Activated CD4-positive, alpha-beta T cell treated with anti-CD3 and anti-CD28 coated beads, Interleukin-2, amount 10 ng/mL, durations not matched to agents 24 days and 14 days (primary cell): ENCODE results near the gene ARHGAP6. TPM values are rescaled to one million over a fixed set of nuclear protein-coding genes. Genes with fewer than 3 reads are reported as not detected.

Source experiments
- DNase-seq: peaks from one replicate; pipeline ENCODE4 v3.0.0; 2022
- H3K27ac Mint-ChIP-seq: one replicate; pipeline ENCODE4 v1.8.0; 2022; ENCODE audit warnings: mild to moderate bottlenecking, mixed read lengths
- H3K27me3 Mint-ChIP-seq: one replicate; pipeline ENCODE4 v1.8.0; 2022; ENCODE audit warnings: mixed read lengths
- H3K36me3 Mint-ChIP-seq: one replicate; pipeline ENCODE4 v1.8.0; 2022; ENCODE audit warnings: low read depth, mild to moderate bottlenecking, mixed read lengths
- H3K4me1 Mint-ChIP-seq: one replicate; pipeline ENCODE4 v1.8.0; 2021; ENCODE audit warnings: mixed read lengths
- H3K4me3 Mint-ChIP-seq: one replicate; pipeline ENCODE4 v1.8.0; 2022; ENCODE audit warnings: mild to moderate bottlenecking, moderate library complexity, mixed read lengths
- H3K9me3 Mint-ChIP-seq: one replicate; pipeline ENCODE4 v1.8.0; 2021; ENCODE audit warnings: mixed read lengths
- intact Hi-C: fragments of 100-400 bp; cut with micrococcal nuclease; formaldehyde crosslinking; loops from one replicate; pipeline ENCODE4 v1.15.1; 2023
- total RNA-seq: library from RNA; stranded (reverse); gene quantifications from 2 replicates; pipeline ENCODE4 v1.2.3, GENCODE V29; 2022

ARHGAP6 gene
- total RNA-seq, 1 donor from 2014 or later, result not detected

GRCh38 chrX:11445540-11445939, 220.2 kb downstream of the ARHGAP6 start:
- Mint-ChIP-seq H3K4me1 (no peaks in the 10 kb centered on the region), H3K36me3 (no peaks in the 10 kb centered on the region), H3K4me3 (no peak overlapping the region), H3K27ac (no peak overlapping the region), H3K27me3 (no peaks in the 10 kb centered on the region), H3K9me3 (no peaks in the 10 kb centered on the region)
- DNase-seq, result no peak
- intact Hi-C loops, result no loop called here

DNA sequence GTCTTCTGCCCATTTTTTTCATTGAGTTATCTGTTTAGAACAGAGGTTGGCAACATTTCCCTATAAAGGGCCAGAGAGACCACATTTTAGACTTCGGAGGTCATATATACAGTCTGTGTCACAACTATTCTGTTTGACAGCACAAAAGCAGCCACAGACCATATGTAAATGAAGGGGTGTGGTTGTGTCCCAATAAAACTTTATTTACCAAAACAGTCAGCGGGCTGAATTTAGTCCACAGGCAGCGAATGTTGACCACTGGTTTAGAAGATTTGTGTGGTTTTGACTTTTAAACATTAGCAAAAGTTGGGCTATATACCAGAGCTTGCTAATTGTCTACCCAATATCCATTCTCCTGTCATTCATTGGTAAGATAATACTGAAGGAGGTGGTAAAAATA, 221.7 kb downstream of the ARHGAP6 start:
- Mint-ChIP-seq H3K36me3 (no peaks in the 10 kb centered on the region), H3K27me3 (no peaks in the 10 kb centered on the region), H3K9me3 (no peaks in the 10 kb centered on the region), H3K4me3 (no peak overlapping the region), H3K27ac (no peak overlapping the region), H3K4me1 (no peaks in the 10 kb centered on the region)
- no peak for DNase-seq
- intact Hi-C loops, result no loop called here

DNA sequence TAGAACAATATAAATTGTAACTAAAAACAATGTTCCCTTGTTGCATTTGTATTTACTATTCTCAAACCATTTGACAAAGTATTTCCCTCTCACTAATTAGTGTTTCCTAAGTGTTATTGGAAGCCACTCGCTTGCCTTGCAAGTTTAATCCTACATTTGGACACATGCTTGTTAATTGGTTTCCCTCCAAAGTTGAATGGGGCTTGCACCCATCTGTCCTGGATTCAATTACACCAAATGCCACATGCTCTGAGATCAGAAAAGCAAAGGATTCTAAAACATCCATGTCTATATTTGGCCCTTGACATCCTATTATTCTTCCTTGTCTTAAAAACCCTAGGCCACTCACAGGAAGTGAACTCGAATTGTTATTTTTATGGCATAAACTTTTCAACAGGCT, 225.9 kb downstream of the ARHGAP6 start:
- Mint-ChIP-seq H3K27me3 (no peaks in the 10 kb centered on the region), H3K9me3 (no peaks in the 10 kb centered on the region), H3K27ac (no peak overlapping the region), H3K4me1 (no peaks in the 10 kb centered on the region), H3K36me3 (no peaks in the 10 kb centered on the region), H3K4me3 (no peak overlapping the region)
- intact Hi-C loops, result no loop called here
- no peak for DNase-seq

DNA sequence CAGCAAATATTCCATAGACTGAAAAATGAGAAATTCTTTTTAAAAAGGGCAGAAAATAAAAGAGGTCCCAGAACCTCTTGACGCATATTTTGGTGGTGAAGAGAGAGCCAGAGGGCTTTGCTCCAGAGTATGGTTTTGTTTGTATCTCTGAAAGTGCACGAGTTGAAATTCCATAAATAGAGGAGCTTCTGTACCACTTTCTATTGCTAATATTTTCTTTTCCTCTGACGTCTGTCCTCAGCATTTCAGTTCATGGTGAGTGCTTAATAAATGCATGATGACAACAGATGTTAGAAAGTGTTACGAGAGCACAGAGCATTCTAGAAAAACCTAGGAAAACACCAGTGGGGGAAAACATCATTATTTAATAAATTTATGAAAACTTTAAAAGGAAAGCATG, 227.0 kb downstream of the ARHGAP6 start:
- Mint-ChIP-seq H3K27ac (no peak overlapping the region), H3K4me3 (no peak overlapping the region), H3K9me3 (no peaks in the 10 kb centered on the region), H3K27me3 (no peaks in the 10 kb centered on the region), H3K4me1 (no peaks in the 10 kb centered on the region), H3K36me3 (no peaks in the 10 kb centered on the region)
- intact Hi-C loops, result no loop called here
- DNase-seq, result no peak

DNA sequence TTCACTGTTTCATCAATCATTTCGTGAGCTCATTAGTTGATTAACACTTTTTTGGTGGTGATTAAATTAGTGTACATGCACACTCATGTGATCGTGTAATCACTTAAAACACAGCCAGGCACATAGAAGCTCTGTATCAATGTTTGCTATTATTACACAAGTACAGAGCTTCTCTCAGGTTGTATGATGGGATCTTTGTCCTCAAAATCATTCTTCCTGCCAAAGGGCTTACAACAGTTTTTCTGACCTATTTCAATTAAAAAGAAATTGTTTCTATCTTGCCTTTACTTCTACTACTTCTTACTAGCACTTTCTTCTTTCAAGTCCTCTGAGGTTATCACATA, 227.4 kb downstream of the ARHGAP6 start:
- no peak overlapping the region for H3K27ac Mint-ChIP-seq
- H3K4me3 Mint-ChIP-seq, result no peak overlapping the region
- H3K4me1 Mint-ChIP-seq, result no peaks in the 10 kb centered on the region
- no peaks in the 10 kb centered on the region for H3K36me3 Mint-ChIP-seq
- H3K9me3 Mint-ChIP-seq, result no peaks in the 10 kb centered on the region
- intact Hi-C loops, result no loop called here
- no peaks in the 10 kb centered on the region for H3K27me3 Mint-ChIP-seq
- no peak for DNase-seq

- no peaks in the 10 kb centered on the region for H3K36me3 Mint-ChIP-seq
- no peaks in the 10 kb centered on the region for H3K4me1 Mint-ChIP-seq
- DNase-seq, result no peak
- no peak overlapping the region for H3K27ac Mint-ChIP-seq
- no peak overlapping the region for H3K4me3 Mint-ChIP-seq
- no peaks in the 10 kb centered on the region for H3K9me3 Mint-ChIP-seq
- intact Hi-C loops, result no loop called here
- no peaks in the 10 kb centered on the region for H3K27me3 Mint-ChIP-seq
Measured at GRCh38 chrX:11437642-11438379, 227.9 kb downstream of the ARHGAP6 start.

DNA sequence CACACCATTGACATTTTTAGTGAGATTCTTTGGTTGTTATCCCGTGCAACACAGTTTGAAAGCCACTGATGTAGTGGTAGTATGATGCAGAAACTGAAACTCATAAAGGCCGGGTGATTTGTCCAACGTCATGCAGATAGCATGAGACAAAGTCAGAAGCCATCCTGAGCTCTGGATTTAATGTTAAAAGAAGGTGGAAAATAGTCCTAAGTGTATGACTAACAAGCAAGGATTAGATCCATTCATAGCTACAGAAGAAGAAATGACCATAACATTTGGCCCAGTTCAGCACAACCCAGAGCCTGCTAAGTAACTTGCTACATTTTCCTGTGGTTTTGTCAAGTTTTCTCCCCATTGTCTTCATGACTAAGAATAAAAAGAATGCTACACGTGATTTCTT, 230.2 kb downstream of the ARHGAP6 start:
- no peaks in the 10 kb centered on the region for H3K36me3 Mint-ChIP-seq
- no peak overlapping the region for H3K27ac Mint-ChIP-seq
- no peak for DNase-seq
- no peak overlapping the region for H3K4me3 Mint-ChIP-seq
- H3K4me1 Mint-ChIP-seq, result no peaks in the 10 kb centered on the region
- no peaks in the 10 kb centered on the region for H3K27me3 Mint-ChIP-seq
- intact Hi-C loops, result no loop called here
- no peaks in the 10 kb centered on the region for H3K9me3 Mint-ChIP-seq

- Mint-ChIP-seq H3K36me3 (no peaks in the 10 kb centered on the region), H3K4me1 (no peaks in the 10 kb centered on the region), H3K27me3 (peaks cover under 1% of the 10 kb centered on the region), H3K27ac (no peak overlapping the region), H3K9me3 (no peaks in the 10 kb centered on the region), H3K4me3 (no peak overlapping the region)
- no peak for DNase-seq
- intact Hi-C loops, result no loop called here
Measured at GRCh38 chrX:11434607-11435006, 231.1 kb downstream of the ARHGAP6 start.

DNA sequence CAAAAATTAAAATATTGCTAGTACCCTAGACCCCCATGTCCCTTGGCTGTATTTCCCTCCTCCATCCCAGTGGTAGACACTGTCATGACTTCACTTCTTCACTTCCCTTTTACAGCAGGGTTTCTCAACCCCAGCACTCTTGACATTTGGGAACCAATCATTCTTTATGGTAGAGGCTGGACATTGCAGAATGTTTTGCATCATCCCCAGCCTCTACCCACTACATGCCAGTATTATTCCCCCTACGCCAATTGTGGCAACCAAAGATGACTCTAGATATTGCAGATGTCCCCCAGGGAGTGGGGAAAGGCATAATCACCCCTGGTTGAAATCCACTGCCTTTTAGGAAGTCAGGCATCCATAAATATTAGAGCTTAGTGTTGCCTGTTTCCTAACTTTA, 233.9 kb downstream of the ARHGAP6 start:
- no peak for DNase-seq
- Mint-ChIP-seq H3K9me3 (no peaks in the 10 kb centered on the region), H3K27me3 (peaks cover 9% of the 10 kb centered on the region), H3K27ac (no peak overlapping the region), H3K4me1 (no peaks in the 10 kb centered on the region), H3K4me3 (no peak overlapping the region), H3K36me3 (no peaks in the 10 kb centered on the region)
- intact Hi-C loops, result no loop called here

- H3K27me3 Mint-ChIP-seq, result peaks cover 13% of the 10 kb centered on the region
- no peaks in the 10 kb centered on the region for H3K9me3 Mint-ChIP-seq
- intact Hi-C loops, result no loop called here
- H3K36me3 Mint-ChIP-seq, result no peaks in the 10 kb centered on the region
- H3K4me3 Mint-ChIP-seq, result no peak overlapping the region
- no peaks in the 10 kb centered on the region for H3K4me1 Mint-ChIP-seq
- DNase-seq, result no peak
- no peak overlapping the region for H3K27ac Mint-ChIP-seq
Measured at GRCh38 chrX:11430271-11430670, 235.4 kb downstream of the ARHGAP6 start.

GRCh38 chrX:11429538-11430085, 236.1 kb downstream of the ARHGAP6 start:
- Mint-ChIP-seq H3K9me3 (no peaks in the 10 kb centered on the region), H3K4me3 (no peak overlapping the region), H3K27me3 (peaks cover 16% of the 10 kb centered on the region), H3K27ac (no peak overlapping the region), H3K36me3 (no peaks in the 10 kb centered on the region), H3K4me1 (no peaks in the 10 kb centered on the region)
- no peak for DNase-seq
- intact Hi-C loops, result no loop called here

- Mint-ChIP-seq H3K4me3 (no peak overlapping the region), H3K4me1 (no peaks in the 10 kb centered on the region), H3K27ac (no peak overlapping the region), H3K36me3 (no peaks in the 10 kb centered on the region), H3K9me3 (no peaks in the 10 kb centered on the region), H3K27me3 (peaks cover 16% of the 10 kb centered on the region)
- intact Hi-C loops, result no loop called here
- DNase-seq, result no peak
Measured at GRCh38 chrX:11427453-11428071, 238.2 kb downstream of the ARHGAP6 start.

GRCh38 chrX:11426712-11427452, 238.8 kb downstream of the ARHGAP6 start:
- no peak for DNase-seq
- Mint-ChIP-seq H3K4me1 (no peaks in the 10 kb centered on the region), H3K4me3 (no peak overlapping the region), H3K27ac (no peak overlapping the region), H3K36me3 (no peaks in the 10 kb centered on the region), H3K27me3 (peaks cover 16% of the 10 kb centered on the region), H3K9me3 (no peaks in the 10 kb centered on the region)
- intact Hi-C loops, result no loop called here

- DNase-seq, result no peak
- intact Hi-C loops, result no loop called here
- no peak overlapping the region for H3K4me3 Mint-ChIP-seq
- H3K36me3 Mint-ChIP-seq, result no peaks in the 10 kb centered on the region
- no peak overlapping the region for H3K27ac Mint-ChIP-seq
- H3K9me3 Mint-ChIP-seq, result no peaks in the 10 kb centered on the region
- no peaks in the 10 kb centered on the region for H3K4me1 Mint-ChIP-seq
- peaks cover 16% of the 10 kb centered on the region for H3K27me3 Mint-ChIP-seq
Measured at GRCh38 chrX:11424903-11425674, 240.6 kb downstream of the ARHGAP6 start.
